Measurements from ENCODE around the gene GOLPH3L.
"Not testable (repeated sequence)": the region's sequence is repeated elsewhere in the genome, so short reads cannot be mapped to it uniquely, and the experiment has no call there.

The GOLPH3L gene

DNA sequence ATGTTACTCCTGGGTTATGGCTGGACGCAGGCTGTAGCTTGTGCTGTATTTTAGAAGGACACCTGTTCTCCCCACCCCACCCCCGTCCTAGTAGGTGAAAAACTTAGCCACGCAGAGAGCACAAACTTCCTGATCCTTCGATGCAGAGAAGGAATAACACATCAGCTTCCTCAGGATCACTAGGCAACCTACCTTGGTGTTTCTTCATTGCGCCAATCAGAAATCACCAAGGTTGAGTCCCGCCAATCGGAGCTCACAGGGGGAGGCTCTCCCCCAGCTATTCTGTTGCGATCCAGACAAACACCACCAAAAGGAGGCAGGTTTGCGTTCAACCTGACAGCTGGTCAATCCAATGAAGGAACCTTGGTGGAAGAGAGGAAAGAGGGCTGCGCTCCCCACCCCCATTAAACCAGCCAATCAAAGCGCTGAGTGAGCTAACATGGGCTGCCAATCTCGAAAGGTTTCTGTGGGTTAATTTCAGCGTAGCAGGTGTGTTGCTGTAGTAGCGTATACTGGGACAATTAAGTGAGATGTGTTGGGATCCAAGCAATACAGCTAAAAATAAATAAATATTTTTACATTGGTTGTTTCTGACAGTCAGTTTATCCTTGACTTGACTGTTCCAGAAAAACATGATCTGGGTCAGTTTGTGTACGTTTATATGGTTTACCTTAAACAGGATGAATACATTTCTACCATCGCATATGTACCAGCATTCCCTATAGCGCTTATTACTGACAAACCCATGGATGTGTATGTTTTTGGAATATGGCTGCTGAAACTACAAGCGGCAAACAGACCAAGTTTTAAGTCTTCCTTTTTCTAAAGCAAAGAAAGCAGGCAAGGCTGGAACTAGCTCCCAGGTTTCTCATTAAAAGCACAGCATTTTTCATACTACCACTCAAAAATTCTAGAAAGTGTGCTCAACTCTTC lies at the start of gene GOLPH3L:
Gene GOLPH3L (minus strand): TSS at position 160 of the 933 bp plus-strand sequence. CDS start 2,316 bp downstream, outside the sequence.
- DNase-seq: peak; percentile 97

DNA sequence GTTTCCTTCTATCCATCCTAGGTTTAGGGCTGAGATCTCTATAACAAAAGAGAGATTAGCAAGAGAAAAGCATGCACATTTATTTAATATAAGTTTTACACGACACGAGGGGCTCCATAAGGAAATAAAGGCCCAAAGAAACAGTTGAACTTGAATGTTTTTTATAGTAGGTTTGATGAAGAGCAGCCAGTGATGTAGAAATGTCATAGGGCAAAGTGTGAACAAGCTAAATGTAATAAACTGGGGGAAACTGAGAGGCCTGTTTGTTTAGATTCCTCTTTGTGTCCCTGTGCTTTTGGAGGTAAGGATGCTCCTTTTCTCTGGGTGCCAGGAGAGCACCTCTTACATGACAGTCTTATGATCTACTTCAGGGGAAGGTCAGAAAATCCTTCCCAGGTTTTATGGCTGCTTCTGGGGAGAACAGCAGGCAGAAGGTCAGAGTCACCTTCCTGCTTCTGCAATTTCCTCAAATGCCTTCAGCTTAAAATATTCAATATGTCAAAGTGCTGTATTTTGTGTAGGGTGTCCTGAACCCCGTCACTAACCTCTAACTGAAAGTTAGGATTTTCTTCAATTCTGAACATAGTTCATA lies 33.3 kb upstream of the GOLPH3L start:
- DNase-seq: no peak

GRCh38 chr1:150724336-150724735 lies 27.4 kb upstream of the GOLPH3L start:
- no peak for DNase-seq

DNA sequence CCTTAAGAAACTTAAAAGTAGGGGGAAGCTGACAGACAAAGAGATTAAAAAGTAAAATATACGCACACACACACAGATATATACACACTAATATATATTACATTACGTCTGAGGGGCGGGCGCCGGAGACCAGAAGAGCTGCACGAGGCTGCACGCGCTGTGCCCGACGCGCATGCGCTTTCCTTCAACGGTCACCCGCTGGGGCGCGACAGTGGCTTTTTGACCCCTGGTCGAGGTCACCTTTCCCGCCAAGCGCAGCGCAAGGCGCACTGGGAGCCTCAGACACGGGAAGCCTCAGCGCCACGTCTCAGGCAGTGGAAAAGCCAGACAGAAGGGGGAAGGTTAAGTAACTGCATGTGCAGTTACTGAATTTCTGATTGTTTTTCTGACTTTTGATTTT lies 23.7 kb upstream of the GOLPH3L start, which contains the start of gene HORMAD1:
Gene HORMAD1 (minus strand): TSS at position 193 of the 400 bp plus-strand sequence. CDS start 1,390 bp downstream, outside the sequence.
- DNase-seq: no peak

- no peak for DNase-seq
Measured at GRCh38 chr1:150720098-150720497, 23.1 kb upstream of the GOLPH3L start.

- DNase-seq: no peak
Measured at GRCh38 chr1:150718225-150718891, 21.4 kb upstream of the GOLPH3L start.

DNA sequence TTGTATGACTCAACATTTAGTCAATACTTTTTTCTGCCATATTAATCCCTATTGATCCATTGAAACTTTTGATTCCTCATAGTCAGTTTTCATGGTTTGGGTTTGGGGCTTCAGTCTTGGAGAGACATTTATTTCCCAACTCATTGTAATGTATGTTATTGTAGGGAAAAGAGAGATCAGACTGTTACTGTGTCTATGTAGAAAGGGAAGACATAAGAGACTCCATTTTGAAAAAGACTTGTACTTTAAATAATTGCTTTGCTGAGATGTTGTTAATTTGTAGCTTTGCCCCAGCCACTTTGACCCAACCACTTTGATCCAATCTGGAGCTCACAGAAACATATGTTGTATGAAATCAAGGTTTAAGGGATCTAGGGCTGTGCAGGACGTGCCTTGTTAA lies 12.1 kb upstream of the GOLPH3L start:
- not testable (repeated sequence) for DNase-seq

- DNase-seq: no peak
Measured at GRCh38 chr1:150708595-150708994, 11.6 kb upstream of the GOLPH3L start.

DNA sequence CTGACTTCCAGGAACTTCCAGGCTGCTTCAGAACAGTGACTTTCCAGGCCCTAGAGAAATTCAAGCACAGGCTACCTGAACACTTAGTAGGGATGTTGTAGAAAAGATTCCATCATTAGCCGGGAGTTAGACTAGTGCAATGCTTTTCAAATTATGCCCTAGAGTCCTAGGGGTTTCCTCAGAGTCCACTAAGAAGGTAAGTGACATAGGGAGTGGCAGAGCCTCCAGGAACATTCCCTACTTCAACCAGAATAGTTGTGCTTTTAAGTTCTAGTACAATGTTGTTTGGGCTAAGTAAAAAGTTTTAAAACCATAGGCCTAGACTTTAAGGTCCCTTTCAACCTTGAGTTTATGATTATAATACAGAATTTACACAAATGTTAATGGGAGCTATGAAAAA lies 9.1 kb upstream of the GOLPH3L start:
- no peak for DNase-seq

GRCh38 chr1:150703427-150703826 lies 6.5 kb upstream of the GOLPH3L start:
- DNase-seq: no peak

GRCh38 chr1:150696590-150696989 lies 364 bp downstream of the GOLPH3L start:
- DNase-seq: no peak

DNA sequence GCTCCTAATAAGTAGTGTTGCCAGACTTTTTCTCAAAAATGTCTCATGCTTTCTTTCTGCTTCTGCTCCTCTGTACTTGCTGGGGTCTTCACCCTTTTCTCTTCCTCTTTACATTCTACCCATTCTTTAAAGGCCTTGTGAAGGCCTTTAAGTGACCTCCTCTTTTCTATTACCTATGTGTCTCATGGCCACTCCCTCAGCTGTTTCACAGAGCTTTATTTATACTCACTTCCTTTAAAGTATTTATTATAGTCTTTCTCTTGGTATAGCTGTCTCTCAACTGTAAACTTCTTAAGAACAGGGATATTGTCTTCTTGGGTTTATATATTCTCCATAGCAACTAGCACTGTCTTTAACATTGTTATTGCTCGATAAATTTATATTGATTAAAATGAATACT lies 792 bp downstream of the GOLPH3L start:
- no peak for DNase-seq

DNA sequence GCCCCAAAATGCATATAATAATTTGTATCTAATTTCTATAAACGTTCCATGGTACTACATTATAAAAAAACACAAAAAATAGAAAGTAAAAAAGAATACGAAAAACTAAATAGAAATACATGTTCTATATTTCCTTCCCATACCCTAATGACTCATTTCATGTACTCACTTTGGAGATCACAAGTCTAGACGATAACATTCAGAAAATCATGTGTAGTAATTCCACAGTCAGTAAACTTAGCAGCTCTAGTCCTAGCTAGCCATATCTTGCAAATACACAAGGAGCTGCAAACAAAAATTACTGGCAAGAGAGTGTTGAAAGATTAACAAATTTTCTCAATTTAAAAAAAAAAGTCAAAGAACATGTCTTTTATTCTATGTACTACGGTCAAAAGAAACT lies 1.4 kb downstream of the GOLPH3L start:
- DNase-seq: no peak

- no peak for DNase-seq
Measured at GRCh38 chr1:150692720-150693119, 4.2 kb downstream of the GOLPH3L start.

DNA sequence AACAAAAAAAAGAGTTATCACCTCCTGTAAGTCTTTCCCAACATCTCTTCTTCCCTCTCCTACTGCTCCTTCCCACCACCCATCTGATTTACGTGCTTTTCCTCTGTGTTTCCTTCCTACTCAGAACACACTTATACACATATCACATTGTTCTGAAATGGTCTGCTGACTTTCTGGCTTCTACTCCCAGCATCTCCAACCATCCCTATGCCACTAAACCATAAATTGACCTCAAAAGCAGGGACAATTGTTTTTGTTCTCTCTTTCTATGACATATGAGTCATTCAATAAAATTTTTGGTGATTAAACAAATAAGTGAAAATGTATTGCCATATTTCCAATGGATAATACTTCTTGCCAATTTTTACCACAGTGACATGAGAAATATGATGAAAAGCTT lies 8.2 kb downstream of the GOLPH3L start:
- no peak for DNase-seq

DNA sequence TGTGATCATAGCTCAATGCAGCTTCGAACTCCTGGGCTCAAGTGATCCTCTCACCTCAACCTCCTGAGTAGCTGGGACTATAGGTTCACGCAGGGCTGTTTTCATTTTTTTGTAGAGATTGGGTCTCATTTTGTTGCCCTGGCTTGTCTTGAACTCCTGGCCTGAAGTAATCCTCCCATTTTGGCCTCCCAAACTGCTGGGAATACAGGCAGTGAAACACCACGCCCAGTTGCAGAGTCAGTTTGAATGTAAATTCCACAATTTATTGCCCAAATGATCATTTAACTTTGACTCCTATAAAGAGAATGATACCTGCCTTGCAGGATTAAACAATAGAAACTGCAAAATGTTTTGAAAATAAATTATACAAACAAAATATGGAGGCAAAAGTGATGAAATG lies 10.7 kb downstream of the GOLPH3L start:
- DNase-seq: no peak

- no peak for DNase-seq
Measured at GRCh38 chr1:150683914-150684313, 13.0 kb downstream of the GOLPH3L start.

- DNase-seq: no peak
Measured at GRCh38 chr1:150678988-150679387, 18.0 kb downstream of the GOLPH3L start.

DNA sequence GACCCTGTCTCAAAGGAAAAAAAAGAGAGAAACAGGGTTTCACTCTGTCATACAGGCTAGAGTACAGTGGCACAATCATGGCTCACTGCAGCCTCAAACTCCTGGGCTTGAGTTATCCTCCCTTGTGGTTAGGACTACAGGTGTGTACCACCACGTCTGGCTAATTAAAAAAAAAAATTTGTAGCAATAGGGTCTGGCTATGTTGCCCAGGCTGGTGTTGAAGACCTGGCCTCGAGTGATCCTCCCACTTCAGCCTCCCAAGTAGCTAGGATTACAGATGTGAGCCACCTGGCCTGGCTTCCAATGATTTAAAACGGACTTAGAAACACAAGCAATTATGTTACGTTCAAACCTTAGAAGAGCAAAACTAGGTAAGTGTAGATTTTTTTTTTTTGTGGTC lies 22.1 kb downstream of the GOLPH3L start:
- no peak for DNase-seq

DNA sequence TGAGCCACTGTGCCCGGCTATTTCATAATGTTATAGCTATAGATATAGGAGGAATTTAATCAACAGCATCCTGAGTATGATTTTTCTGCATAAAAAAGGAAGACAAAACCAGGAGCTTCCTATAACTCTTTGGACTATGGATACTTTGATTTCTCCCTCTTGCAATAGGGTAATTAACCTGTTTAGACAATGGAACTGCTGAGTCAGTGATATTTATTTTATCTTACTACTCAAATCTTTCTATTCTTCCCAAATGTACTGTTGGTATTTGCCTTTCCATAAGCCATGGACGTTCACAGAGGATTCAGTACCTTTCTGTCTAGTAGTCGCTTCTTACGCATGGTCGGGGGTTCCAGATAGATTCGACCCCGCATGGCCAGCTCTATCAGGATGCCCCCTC lies 33.6 kb downstream of the GOLPH3L start:
- DNase-seq: no peak

DNA sequence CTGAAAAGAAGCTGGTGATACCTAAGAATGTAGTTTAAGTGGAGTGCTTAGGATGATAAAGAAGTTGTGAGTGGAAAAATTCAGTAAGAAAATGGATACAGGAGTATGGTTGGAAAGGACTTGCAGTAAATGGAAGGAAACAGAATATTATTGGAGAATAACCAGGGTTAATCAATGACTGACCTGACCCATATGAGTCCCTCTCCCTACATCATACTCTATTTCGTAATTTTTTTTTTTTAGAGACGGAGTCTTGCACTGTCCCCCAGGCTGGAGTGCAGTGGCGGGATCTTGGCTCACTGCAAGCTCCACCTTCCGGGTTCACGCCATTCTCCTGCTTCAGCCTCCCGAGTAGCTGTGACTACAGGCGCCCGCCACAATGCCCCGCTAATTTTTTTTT lies 34.1 kb downstream of the GOLPH3L start:
- DNase-seq: no peak

DNA sequence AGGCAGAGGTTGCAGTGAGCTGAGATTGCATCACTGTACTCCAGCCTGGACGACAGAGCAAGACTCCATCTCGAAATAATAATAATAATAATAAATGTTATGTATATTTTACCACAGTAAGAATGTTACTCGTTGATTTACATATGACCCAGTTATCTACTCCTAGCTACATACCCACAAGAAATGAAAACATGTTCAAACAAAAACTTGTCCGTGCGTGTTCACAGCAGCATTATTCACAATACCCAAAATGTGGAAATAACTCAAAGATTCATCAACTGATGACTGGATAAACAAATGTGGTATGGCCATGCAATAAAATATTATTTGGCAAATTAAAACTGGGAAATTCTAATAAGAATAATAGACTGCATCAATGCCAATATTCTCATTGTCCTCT lies 35.8 kb downstream of the GOLPH3L start:
- no peak for DNase-seq

DNA sequence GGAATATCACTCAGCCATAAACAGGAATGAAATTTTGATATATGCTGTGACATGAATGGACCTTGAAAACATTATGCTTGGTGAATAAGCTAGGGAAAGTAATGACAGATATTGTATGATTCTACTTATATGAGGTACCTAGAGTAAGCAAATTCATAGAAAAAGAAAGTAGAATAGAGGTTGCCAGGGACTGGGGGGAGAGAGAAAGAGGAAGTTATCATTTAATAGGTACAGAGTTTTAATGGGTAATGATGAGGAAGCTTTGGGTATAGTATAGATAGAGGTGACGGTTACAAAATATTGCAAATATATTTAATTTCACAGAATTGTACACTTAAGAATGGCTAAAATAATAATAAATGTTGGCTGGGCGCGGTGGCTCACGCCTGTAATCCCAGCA lies 36.4 kb downstream of the GOLPH3L start:
- no peak for DNase-seq

DNA sequence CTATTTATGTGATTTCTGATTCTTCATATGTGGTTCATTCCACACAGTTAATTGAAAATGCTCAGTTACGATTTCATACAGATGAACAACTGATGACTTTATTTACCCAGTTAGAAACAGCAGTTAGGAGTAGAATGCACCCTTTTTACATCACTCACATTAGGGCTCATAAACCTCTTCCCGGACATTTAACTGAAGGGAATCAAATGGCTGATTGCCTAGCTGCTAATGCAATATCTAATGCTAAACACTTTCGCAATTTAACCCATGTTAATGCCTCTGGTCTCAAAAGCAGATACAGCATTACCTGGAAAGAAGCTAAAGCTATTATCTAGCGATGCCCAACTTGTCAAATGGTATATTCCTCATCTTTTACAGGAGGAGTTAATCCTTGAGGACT lies 39.9 kb downstream of the GOLPH3L start:
- not testable (repeated sequence) for DNase-seq

Data from NCI-H2107 (cell line).